GM18858 (cell line): ENCODE data around the gene PRKCG.

Experiments used
- ATAC-seq: cut with Tn5 transposase; IDR thresholded peaks from one replicate; pipeline ENCODE4 v1.9.1; 2021; ENCODE audit not compliant: unreplicated experiment

The PRKCG gene

DNA sequence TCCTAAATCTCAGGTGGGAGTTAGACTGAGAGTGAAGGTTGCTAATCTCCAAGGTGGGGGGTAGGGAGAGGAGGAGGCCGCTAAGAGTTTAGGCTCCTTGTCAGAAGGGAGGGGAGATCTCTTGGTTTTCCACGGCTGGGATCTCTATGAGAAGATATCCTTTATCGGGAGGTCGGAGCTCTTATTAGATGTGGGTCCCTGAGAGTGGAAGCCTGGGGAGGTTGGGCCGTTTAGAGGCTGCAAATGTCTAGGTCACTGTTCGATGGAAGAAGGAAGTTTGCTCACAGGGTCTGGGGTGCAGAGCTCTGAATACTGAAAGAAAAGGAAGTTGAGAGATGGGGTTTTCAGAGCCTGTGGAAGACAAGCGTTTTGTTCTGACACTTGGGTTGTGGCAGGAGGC is 10.5 kb upstream of the PRKCG start:
- ATAC-seq: no peak

DNA sequence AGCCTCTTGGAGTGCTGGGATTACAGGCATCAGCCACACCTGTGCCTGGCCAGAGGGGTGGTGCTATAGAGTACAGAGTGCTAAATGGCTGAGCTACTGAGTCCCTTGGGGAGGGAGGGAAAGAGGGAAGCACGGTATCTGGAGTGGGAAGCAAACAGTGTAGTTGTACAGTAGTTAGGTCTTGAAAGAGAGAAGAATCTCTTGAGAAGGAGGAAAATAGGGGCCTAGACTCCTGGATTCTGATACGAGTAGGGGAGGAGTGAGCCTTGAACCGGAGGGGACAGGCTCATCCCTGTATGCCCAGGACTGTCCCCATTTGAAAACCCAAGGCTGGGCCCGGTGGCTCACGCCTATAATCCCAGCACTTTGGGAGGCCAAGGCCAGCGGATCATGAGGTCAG is 9.2 kb upstream of the PRKCG start:
- ATAC-seq: no peak

DNA sequence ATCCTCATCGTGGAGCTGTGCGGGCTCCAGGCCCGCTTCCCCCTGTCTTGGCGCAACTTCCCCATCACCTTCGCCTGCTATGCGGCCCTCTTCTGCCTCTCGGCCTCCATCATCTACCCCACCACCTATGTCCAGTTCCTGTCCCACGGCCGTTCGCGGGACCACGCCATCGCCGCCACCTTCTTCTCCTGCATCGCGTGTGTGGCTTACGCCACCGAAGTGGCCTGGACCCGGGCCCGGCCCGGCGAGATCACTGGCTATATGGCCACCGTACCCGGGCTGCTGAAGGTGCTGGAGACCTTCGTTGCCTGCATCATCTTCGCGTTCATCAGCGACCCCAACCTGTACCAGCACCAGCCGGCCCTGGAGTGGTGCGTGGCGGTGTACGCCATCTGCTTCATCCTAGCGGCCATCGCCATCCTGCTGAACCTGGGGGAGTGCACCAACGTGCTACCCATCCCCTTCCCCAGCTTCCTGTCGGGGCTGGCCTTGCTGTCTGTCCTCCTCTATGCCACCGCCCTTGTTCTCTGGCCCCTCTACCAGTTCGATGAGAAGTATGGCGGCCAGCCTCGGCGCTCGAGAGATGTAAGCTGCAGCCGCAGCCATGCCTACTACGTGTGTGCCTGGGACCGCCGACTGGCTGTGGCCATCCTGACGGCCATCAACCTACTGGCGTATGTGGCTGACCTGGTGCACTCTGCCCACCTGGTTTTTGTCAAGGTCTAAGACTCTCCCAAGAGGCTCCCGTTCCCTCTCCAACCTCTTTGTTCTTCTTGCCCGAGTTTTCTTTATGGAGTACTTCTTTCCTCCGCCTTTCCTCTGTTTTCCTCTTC is 8.0 kb upstream of the PRKCG start:
- ATAC-seq: no peak

DNA sequence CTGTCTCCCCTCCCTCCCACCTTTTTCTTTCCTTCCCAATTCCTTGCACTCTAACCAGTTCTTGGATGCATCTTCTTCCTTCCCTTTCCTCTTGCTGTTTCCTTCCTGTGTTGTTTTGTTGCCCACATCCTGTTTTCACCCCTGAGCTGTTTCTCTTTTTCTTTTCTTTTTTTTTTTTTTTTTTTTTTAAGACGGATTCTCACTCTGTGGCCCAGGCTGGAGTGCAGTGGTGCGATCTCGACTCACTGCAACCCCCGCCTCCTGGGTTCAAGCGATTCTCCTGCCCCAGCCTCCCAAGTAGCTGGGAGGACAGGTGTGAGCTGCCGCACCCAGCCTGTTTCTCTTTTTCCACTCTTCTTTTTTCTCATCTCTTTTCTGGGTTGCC is 7.4 kb upstream of the PRKCG start:
- no peak for ATAC-seq

DNA sequence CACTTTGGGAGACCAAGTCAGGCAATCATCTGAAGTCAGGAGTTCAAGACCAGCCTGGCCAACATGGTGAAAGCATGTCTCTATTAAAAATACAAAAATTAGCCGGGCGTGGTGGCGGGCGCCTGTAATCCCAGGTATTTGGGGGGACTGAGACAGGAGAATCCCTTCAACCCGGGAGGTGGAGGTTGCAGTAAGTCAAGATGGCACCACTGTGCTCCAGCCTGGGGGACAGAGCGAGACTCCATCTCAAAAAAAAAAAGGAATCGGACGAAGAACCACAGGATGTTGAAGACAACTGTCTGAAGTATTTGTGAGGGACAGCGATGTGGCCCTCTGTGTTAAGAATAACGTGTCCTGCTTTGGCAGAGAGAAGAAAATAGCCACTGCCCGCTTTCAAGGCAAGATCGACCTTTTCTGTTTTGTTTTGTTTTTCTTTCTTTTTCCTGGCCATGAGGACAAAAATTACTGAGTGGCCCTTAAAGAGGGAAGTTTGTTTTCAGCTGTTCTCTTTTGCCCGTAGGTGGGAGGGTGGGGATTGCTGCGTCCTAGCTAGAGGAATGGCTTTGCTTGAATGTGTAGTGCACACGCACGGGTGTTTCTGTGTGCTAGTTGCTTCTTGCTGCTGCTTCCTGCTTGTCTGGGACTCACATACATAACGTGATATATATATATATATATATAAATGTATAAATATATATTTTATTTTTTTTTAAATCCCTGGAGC is 6.2 kb upstream of the PRKCG start:
- no peak for ATAC-seq

DNA sequence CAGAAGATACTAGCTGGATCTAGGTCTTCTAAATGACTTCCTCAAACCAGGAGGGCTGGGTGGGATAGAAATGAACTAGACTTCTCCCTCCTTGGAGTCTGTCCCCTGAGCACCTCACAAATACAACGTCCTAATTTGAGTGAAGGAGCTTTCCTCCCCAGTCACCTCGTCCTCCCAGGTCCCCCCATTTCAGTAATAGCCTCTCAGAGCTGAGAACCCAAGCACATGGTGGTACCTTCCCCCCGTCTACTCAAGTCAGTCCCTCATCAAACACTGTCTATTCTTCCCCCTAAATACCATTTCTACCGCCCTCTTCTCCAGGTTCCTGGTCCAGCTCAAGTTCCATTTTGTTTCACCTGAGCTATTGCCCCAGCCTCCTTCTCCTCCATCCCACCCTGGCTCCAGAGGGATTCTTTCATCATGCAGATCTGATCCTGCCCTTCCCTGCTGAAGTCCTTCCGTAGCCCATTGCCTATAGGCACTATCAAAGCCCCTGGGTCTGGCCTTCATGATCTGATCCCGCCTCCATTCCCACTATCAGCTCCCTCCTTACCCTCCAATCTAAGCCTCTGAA is 5.3 kb upstream of the PRKCG start:
- no peak for ATAC-seq

DNA sequence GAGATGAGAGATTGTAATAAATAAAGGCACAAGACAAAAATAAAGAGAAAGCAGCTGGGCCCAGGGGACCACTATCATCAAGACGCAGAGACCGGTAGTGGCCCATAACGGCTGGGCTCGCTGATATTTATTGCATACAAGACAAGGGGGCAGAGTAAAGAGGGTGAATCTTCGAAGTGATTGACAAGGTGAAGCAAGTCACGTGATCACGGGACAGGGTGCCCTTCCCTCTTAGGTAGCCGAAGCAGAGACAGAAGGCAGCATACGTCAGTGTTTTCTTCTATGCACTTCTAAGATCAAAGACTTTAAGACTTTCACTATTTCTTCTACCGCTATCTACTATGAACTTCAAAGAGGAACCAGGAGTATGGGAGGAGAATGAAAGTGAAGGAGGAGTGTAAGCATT is 4.6 kb upstream of the PRKCG start:
- ATAC-seq: no peak

DNA sequence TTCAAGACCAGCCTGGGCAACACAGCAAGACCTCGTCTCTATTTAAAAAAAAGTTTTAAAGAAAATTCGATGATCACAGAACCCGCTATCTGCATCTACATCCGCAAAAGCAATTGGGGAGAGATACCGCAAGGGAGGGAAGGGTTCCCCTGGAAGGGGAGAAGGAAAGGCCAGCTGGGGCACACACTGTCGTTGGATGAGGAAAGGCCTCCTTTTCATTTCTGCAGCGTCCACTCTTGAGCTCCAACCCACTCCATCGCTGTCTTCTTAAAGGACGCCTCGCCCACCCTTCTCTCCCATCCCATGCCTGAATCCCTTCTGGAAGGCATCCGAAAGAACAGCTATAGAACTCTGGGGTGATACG is 3.2 kb upstream of the PRKCG start:
- no peak for ATAC-seq

DNA sequence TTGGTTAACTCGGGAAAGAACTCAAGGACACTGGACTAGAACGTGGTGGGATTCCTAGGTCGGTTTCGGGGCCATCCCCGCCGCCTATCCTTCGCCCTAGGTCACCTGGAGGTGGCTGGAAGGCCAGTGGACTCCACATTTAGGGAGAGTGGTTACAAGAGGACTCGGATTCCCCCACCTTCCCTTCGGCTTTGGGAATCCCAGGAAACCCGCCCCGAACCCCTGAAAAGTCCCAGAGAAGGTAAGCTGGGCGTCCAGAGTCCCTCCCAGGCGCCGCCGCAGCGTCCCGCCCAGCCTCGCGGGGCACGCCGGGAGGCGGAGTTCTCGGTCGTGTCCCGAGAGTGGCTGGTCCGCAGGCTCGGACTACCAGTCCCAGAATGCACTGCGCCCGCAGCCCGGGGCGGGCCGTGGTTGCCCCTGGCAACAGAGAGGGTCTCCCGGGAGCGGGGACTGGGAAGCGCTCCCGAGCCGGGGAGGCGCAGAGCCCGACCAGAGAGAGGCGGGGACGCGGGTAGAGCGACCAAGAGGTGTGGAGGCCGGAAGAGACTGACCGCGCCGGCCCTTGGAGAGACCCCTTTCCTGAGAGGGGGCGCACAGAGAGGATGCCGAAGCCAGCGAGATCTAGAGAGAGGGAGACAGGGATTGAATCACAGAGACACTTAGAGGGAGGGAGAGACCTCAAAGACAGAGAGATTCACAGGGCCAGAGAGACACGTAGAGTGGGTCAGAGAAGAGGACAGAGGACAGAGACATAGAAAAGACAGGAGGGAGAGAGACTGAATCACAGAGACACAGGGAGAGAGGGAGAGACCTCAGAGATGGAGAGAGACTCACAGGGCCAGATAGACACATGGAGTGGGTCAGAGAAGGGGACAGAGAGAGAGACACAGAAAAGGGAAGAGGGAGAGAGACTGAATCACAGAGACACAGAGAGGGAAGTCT is 2.6 kb upstream of the PRKCG start:
- ATAC-seq: peak; percentile 79

DNA sequence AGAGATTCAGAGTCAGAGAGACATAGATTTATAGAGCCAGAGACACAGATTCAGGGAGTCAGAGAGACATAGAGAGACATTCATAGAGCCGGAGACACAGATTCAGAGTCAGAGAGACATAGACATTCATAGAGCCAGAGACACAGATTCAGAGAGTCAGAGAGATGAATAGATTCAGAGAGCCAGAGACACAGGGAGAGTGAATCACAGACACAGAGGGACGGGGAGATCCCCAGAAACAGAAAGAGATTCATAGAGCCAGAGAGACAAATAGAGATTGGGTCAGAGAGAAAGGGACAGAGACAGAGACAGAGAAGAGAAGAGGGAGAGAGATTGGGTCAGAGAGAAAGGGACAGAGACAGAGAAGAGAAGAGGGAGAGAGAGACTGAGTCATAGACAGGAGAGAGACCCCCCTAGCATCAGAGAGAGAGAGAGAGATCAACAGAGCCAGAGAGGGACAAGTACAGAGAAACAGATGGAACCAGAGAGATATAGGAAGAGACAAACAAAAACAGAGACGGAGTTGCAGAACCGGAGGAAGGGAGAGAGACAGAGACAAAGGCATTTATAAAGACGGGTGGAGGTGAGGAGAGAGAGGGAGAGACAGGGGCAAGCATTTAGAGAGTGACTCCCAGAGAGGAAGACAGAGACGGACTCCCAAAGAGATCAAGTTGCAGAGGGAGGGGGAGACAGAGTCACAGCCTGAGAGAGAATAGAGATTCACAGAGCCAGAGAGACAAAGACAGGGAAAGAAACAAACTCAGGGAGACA is 1.1 kb upstream of the PRKCG start:
- no peak for ATAC-seq

DNA sequence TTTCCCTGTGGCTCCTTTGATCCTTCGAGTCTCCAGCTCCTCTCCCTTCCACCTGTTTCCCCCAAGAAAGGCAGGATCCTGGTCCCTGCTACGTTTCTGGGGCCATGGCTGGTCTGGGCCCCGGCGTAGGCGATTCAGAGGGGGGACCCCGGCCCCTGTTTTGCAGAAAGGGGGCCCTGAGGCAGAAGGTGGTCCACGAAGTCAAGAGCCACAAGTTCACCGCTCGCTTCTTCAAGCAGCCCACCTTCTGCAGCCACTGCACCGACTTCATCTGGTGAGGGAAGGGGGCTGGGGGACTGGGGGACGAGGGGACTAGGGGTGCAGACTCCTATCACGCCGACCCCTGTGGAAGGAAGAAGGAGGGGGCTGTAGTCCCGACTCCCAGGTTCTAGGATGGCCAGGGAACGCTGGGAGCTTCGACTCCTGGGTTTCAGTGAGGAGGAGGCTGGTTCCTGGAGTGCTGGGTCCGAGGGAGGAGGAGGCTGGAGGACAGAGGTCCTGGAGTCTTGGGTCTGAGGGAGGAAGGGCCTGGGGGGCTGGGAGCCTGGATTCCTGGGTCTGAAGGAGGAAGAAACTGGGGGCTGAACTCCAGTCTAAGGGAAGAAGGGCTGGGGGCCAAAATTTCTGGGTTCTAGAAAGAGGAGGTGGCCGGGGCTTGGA is 524 bp downstream of the PRKCG start:
- no peak for ATAC-seq

DNA sequence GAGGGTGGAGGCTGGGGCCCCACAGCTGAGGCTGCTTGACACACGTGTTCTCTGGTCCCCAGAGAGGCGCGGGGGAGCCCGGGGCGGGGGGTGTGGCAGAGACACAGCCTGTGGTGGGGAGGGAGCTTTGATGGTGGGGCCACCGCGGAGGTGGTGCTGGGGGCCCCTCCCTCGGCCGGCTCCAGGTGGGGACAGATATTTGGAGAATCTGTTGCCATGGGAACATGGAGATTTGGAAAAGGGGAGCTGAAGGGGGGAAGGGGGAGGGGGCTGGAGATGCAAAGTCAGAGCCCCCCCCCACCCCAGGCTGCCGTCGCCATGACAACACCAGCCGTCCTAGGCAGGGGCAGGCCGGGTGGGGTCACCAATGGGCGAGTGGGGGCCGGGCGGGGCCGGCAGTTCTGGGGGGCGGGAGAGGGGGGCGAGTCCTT is 1.2 kb downstream of the PRKCG start:
- ATAC-seq: no peak

DNA sequence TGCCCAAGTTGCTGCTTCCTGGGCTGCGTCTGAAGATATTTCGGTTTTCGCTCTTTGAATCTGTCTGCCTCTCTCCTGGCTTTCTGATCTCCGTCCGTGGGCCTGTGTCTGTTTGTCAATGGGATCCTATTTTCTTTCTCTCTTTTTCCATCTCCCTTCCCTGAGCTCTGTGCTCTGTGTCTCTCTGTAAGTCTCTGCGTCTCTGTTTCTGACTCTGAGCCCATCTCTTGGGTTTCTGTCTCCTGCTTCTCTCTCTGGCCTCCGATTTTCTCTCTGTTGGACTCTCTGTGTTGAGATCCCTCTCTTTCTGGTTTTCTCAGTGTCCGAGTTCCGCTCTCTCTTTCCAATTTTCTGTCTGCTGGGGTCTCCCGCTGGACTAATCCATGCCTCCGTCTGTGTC is 1.7 kb downstream of the PRKCG start:
- no peak for ATAC-seq

DNA sequence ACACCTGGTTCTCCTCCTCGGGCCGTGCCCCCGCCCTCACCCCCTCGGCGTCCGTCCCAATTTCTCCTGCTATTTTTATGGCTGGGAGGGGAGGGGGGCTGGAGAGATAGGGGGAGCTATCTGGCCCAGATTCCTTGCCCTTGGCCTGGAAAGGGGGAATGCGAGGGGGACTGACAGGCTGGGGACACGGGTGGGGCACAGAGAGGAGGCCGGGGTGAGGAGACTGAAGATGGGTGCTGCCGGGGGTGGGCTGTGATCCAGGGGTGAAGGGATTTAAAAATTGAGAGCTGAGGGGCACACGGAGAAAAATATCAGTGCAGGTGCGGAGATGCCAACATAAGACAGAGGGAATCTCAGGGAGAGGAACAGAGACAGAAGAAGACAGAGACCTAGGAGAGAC is 2.3 kb downstream of the PRKCG start:
- no peak for ATAC-seq

DNA sequence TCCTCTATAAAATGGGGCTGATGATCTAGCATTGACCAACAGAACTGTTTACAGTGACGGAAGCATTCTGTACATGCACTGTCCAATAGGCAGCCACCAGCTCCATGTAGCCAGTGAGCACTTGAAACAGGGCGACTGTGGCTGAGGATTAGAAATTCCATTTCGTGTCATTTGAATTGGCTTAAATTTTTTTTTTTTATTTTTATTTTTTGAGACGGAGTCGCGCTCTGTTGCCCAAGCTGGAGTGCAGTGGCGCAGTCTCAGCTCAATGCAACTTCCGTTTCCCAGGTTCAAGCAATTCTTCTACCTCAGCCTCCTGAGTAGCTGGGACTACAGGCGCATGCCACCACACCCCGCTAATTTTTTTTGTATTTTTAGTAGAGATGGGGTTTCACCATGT is 3.0 kb downstream of the PRKCG start:
- no peak for ATAC-seq

DNA sequence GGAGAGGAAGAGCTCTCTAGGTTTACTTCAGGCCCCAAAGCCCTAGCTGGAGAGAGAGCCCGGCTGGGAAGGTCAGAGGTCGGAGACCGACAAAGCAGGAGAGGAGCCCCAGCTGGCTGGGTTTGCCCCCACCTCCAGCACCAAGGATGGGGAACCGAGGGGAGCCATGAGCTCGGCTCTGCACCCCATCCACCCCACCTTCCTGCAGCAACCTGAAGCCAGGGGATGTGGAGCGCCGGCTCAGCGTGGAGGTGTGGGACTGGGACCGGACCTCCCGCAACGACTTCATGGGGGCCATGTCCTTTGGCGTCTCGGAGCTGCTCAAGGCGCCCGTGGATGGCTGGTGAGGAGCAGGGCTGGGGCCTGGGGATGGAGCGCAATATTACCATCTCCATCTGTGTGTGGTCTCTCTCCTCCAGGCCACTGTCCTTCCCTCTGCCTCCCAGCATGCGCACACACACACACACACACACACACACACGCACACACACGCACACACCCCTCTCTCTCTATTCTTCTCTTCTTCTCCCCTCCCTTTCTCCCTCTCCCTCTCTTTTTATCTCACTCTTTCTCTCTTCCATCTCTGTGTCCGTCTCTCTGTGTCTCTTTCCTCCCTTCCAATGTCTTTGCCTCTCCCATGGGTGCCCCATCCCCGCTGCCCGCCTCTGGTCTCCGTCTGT is 10.4 kb downstream of the PRKCG start:
- ATAC-seq: no peak

DNA sequence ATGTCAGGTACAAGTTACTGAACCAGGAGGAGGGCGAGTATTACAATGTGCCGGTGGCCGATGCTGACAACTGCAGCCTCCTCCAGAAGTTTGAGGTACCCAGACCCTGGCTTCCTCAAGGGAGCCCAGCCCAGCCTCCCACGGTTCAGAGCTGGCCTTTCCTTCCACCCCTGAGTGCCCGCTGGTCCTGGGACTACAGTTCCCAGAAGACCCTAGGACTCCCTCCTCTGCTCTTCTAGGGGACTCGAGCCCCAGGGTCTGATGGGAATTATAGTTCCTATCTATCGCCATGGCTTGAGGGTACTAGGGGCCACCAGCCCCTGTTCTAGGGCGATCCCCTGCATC is 11.0 kb downstream of the PRKCG start:
- no peak for ATAC-seq

DNA sequence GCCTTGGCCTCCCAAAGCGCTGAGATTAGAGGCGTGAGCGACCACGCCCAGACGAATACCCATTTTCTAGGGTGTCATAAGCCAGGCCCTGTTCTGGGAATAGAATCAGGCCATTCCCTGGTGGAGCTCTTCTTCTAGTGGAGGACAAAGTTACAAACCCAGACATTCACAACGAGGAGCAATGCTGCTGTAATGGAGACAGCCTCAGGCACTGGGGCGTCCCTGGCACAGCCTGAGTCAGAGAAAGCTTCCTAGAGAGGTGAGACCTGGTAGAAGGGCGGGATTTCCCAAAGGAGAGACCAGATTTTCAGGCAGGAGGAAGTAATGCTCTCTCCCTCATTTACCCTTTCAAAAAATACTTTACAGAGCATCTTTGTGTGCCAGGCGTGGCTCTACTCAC is 12.7 kb downstream of the PRKCG start:
- ATAC-seq: no peak

DNA sequence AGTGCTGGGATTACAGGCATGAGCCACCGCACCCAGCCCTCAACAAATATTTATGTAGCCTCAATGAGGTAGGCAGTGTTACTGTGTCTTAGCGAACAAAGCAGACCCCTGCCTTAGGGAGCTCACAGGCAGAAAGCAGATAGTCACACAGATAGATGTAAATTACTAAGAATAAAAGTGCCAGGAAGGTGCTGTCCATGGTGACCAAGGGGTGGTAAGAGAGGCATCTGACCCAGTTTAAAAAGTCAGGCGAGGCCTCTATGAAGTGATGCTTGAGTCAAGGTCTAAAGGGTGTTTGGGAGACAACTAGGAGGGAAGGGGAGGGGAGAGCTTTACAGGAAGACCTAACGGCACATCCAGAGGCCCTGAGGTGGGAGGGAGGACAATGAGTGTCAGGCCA is 14.7 kb downstream of the PRKCG start:
- ATAC-seq: no peak

DNA sequence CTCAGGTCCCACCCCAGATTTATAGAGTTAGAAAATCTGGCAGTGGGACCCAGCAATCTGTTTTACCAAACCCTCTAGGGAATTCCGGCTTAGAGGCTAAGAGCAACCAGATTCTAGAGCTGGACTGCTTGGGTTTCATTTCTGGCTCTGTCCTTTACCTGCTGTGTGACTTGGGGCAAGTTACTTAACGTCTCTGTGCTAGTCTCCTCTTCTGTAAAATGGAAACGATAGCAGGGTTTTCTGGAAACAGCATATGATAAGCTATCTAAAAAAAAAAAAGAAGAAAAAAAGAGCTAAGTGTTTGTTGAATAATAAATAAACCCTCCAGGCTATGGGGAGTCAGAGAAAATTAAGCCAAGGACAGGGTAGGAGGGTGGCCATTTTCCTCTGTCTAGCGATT is 15.5 kb downstream of the PRKCG start:
- no peak for ATAC-seq
